GM18909 (cell line): ENCODE results near the gene PPP6R1.
"Not testable (repeated sequence)": the region's sequence is repeated elsewhere in the genome, so short reads cannot be mapped to it uniquely, and the experiment has no call there.

Source experiments
- ATAC-seq: cut with Tn5 transposase; IDR thresholded peaks from one replicate; pipeline ENCODE4 v1.9.1; 2021; ENCODE audit warnings: mild to moderate bottlenecking; ENCODE audit not compliant: unreplicated experiment, poor library complexity

PPP6R1 gene

DNA sequence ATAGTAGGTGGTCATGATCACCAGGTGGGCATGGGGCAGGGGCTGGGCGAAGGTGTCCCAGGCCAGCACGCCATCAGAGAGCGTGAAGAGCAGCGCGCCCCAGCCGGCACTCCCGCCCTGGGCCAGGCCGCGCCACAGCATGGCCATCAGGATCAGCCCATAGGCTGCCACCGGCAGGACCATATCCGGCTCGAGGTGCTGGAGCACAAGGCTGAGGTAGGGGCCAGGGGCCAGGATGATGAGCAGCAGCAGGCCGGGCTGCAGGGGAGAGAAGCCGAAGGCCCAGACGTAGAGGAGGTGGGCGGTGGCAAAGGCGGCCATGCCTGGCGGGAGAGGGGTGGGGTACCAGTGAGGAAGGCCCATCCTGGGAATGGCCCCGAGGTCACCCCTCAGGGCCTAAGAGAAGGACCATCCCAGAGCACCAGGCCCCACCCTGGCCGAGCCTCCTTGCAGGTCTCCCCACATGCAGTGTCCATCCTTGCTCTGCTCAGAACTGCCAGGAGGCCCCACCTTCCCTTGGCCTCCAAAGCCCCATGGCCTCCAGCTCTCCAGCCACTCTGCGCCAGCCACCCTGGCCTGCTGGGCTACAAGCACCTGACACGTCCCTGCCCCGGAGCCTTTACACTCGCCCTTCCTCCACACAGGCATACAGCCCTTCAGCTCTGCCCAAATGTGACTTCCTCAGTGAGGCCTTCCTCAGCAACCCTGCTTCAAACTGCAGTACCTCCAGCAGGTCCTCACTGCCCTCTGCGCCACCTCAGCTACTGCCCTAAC is 31.4 kb downstream of the PPP6R1 start:
- ATAC-seq: no peak

DNA sequence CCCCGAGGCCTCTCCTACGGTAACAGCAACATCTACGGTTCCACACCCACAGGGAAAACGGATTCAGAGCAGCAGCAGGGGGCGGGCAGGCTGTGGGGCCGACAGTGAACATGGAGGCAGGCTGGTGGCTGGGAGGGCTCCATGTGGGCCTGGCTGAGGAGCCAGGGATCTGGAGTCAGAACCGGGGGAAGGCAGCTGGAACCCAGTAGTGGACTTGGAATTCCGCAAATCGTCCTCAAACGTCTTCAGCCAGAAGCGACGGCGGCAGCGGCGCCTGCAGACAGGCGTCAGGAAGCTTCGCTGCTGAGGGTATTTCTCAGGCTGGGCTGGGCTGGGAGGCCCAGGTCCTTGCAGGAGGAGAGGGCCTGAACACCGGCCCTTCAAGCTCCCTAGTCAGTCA is 32.0 kb downstream of the PPP6R1 start:
- no peak for ATAC-seq

DNA sequence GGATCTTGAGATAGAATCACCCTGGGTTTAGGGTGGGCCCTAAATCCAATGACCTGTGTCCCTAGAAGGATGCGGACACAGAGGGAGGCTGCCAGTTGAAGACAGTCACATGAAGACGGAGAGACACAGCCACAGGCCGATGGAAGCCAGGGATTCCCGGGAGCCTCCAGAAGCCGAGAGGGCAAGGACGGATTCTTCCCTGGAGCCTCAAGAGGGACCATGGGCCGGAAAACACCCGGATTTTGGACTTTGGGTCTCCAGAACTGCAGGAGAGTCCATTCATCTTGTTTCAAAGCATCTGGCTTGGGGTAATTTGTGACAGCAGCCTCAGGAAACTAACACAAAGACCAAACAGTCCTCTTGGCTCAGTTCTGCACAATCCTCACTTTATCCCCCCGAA is 32.5 kb downstream of the PPP6R1 start:
- ATAC-seq: no peak

DNA sequence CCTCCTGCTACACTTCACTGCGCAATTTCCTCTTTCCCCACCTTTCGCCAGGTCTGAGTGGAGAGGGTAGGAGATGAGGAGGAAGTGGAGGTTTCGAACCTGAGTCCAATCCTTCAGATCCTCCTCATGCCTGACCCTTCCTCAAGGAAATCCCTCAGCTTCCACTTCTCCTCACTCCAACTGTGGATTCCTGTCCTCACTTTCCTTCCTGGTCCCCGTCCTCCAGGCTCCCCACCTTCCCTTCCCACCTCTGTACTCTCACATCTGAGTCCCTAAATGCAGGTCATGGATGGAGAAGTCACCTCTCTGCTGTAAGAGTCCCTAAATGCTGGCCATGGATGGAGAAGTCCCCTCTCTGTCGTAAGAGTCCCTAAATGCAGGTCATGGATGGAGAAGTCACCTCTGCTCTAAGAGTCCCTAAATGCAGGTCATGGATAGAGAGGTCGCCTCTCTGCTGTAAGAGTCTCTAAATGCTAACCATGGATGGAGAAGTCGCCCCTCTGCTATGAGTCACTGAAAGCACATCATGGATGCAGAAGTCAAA is 33.3 kb downstream of the PPP6R1 start:
- no peak for ATAC-seq

DNA sequence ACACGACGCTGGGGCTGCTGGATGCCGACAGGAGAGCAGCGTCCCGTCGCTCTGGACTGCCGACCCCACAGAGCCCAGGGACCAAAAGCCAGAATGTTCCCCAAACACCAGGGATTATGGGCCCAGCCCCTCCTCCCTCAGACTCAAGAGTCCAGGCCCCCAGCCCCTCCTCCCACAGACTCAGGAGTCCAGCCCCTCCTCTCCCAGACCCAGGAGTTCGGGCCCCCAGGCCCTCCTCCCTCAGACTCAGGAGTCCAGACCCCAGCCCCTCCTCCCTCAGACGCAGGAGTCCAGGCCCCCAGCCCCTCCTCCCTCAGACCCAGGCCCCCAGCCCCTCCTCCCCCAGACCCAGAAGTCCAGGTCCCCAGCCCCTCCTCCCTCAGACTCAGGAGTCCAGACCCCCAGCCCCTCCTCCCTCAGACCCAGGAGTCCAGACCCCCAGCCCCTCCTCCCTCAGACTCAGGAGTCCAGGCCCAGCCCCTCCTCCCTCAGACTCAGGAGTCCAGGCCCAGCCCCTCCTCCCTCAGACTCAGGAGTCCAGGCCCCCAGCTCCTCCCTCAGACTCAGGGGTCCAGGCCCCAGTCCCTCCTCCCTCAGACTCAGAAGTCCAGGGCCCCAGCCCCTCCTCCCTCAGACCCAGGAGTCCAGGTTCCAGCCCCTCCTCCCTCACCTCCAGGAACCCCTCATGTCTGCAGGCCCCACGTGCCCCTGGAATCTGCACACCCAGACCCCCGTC is 34.0 kb downstream of the PPP6R1 start:
- ATAC-seq: not testable (repeated sequence)

DNA sequence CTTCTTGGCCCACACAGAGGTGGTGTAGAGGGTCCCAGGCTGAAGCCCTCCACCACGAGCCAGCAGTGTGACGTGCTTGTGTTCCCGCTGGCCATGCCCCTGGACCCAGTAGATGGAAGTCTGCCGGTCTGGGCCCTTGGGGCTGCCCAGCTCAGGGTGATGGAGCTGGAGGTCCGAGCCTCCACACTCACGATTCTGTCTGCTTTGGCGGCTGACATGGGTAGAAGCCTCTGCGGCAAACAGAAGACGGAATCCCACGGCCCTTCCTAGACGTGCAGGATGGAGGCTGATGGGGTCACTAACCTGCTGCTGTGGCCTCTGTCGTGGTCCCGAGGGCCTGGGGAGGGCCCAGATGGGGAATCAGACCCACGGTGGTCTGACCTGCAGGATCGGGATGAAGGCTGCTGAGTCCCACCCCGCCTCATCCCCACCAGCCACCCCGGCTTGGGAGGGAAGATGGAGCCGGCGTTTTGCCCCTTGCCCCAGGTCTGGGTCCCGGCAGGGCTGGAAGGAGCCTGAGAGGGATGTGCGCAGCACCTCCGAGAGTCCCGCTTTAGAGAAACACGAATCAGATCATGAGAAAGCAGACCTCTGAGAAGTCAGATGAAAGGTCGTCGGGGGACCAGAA is 34.7 kb downstream of the PPP6R1 start:
- ATAC-seq: no peak

DNA sequence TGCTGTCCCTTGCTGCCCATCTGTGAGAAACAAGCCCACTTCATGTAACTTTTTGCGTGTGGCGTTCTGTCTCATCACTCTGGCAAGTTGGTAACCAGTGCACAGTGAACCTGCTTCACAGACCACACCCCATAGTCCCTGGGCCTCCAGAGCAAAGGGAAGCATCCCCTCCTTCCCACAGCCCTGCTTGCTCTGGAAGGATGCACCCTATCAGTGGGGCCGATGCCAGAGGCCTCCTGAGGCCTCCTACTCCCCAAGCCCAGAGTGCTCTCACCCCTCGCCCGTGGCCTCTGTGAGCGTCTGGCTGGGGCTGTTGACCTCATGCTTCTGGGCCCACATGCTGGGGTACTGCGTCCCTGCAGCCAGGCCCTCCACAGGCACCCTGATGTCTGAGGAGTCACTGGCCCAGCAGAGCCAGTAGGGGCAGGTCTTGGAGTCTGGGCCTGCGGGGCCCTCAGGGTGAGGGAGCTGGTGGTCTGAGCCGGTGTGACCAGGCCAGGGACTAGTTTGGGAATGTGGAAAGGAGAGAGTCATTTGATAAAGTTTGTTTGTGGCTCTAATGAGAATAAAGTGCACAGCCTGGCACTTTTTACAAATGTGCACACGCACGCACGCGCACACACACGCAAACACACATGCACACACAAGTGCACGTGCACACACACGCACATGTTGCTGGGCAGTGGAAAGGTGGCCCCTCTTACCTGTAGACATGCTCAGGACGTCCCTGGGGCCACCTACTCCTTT is 35.4 kb downstream of the PPP6R1 start:
- ATAC-seq: no peak

DNA sequence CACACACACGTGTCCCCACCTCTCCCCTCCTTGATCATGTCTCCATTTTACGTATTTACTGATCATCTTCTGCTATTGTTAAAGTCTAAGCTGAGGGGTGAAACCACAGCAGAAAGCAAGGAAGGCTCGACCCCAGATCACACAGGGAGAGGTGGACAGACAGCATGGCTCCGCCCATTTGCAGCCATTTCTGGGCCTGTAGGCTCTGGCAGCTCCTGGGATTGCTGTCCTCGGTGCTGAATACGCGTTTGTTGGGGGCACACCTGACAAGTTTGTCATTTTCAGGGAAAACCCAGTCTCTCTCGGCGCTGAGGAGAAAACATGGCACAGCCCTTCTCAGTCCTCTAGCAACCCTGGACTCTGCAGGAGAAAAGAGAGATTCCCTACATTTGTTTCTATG is 38.3 kb downstream of the PPP6R1 start:
- no peak for ATAC-seq

DNA sequence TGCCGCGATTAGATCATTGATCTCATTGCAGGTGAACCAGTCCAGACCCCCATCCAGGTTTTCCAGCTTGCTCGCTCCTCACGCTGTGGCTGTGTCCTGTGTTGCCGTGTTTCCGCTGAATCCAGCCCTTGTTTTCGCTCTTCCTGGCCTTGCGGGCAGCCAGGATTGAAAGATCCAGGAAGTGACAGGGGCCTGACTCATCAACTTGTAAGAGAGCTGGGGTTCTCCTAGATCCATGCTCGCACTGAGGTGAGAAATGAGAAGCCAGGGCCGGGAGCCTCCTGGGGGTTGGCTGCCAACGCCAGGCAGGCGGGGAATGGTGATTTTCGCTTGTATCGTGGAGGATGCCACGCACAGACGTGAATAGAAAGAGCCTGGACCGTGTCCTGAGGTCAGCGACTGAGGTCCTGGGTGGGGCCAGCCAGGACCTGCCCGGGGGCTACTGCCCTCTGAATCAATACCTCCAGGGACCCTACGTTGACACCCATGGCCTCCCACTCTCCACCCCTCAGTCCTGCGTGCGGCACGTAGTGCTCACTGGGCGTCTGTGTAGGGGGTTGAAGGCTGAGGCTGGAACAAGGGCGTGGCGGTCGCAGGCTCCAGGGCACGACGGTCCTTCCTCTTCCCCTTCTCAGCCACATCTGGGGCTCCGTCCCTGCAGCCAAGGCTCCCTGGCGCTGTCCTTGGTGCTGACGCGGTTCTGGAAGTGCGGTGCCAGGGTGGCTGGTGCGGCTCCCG is 42.2 kb downstream of the PPP6R1 start:
- ATAC-seq: no peak

DNA sequence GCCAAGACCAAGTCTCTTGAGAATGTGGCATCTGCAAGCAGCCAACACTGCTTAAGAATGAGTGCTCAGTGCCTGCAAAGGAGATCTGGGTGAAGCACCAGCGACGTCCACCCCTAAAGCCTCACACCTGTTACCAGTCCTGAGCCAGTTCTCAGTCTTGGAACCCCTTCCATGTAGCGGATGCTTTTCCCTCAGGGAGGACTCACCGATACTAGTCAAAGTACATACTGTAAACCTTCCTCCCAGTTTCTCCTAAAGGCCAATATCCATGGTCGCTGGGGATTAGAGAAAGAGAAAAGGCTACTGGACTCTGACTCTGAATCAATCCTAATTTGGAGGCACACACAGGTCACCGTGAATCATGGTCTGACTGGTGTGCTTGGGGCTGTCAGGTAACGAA is 45.3 kb downstream of the PPP6R1 start:
- ATAC-seq: no peak

DNA sequence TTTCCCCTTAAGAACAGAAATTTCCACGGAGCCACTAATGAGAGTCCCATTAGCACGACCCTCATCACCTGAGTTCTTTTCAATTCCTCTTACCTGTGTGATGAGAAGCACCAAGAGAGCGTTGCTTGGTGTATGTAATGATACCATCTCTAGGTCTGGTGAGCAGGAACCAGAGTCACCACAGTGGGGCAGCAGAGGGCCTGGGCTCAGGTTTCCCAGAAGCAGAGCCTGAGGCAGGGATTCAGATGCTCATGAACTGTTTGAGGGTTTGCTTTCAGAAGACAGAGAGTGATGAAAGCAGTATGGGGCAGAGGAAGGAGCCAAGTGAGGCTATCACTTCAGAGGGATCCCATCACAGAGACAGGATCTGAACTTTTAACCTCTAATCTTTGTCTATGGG is 46.4 kb downstream of the PPP6R1 start:
- no peak for ATAC-seq

DNA sequence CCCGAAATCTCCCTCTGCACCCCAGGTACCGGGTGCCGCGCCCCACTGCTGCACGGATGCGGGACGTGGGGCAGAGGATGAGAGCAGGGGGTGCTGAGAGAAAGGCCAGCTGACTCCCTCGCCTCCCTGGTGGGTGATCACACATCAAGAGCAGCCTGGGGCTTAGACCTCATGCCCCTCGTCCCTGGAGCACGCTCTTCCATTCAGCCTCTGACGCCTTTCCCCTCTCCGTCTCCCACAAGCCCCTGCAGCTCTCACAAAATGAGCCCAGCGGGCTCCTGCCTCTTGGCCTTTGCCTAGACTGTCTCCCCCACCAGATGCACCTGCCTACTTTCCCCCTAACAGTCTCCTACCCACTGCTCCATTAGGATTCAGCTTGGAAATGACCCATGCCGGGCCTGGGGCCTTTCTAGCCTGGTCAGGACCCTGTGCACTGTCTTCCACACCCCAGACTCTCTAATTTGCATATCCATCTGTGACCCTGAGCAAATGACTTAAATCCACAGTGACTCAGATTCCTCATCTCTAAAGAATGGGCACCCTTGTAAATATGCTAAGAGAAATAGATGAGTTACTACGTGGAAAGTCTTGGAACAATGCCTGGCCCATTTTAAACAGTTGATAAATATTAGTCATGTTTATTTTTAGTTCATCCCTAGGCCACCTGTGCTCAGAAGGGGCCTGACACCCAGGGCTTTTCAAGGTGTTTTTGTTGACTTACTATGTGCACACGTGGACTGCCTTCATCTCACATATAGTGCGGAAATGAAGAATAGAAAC is 48.9 kb downstream of the PPP6R1 start:
- no peak for ATAC-seq

DNA sequence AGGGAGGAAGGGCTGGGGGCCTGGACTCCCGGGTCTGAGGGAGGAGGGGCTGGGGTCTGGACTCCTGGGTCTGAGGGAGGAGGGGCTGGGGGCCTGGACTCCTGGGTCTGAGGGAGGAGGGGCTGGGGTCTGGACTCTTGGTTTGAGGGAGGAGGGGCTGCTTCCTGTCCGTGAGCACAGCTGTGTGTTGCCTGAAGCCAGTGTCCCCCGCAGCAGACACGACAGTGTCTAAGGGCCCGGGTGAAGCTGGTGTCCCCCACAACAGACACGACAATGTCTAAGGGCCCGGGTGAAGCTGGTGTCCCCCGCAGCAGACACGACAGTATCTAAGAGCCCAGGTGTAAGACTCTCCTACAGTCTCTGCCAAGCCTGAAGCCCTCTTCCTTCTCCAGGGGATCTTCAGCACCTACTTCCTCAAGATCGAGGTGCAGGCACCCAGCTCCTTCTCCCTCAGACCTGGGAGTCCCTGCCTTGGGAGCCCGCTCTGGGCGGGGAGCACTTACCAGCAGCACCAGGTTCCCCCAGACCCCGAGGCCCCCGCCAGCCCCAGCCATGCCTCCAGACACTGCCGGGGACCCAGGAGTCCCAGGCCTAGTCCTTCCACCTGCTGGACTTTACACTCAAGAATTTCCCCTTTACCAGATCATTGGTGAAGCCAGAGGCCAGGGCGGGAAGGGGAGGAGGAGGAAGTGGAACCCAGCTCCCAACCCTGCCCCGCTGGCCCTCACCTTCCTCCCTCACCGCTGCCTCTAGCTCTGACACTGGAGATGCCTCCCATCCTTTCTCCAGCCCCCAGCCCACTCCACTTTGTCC is 49.7 kb downstream of the PPP6R1 start, which contains the start of gene PTPRH:
TSS of gene PTPRH (minus strand) at position 622 of the 813 bp plus-strand sequence. CDS start at position 554, 68 bp downstream.
- ATAC-seq: no peak

DNA sequence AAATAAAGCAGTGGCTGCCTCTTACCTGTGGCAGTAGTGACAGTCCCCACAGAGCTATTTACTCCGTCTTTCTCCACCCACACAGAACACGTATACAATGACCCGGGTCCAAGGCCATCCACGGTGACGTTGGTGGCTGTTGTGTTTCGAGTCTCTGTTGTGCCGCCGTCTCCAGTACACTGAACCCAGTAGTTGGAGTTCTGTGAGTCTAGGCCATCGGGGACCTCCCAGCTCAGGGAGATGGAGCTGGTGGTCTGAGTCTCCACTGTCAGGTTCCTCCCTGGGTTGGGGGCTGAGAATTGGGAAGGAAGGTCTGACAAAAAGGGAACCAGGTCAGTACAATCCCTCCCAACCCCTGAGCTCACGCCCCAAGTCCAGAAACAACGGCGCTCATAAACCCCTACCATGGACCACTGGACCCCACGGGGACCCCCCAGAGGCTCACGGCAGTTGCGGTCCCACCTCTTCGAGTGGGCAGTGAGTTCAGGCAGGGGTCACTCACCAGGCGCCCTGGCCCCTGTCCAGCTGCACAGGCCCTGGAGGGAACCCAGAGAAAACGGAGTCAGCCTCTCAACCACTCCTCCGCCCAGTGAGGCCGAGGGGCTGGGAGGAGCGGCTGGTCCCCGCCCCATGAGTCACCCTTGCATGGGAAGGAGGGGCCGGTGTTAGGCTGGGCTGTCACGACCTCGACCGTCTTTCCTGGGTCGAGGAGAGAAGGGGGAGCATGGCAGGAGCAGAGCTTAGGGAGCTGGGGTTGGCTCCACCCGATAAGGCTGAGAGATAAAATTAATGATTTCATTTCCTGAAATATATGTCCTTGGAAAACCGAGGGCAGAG is 51.9 kb downstream of the PPP6R1 start:
- no peak for ATAC-seq

DNA sequence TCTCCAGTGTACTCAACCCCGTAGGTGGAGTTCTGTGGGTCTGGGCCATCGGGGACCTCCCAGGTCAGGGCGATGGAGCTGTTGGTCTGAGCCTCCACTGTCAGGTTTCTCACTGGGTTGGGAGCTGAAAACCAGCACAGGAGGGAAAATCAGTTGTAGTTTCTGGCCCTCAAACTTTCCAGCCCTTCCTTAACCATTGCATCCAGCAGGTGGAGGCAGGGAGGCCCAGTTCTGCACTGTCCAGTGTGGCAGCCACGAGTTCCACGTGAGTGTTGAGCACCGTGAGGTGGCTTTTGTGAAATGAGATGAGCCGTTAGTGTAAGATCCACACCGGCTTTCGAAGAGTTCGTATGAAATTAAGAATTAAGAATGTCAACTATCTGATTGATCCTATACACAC is 56.6 kb downstream of the PPP6R1 start:
- not testable (repeated sequence) for ATAC-seq

DNA sequence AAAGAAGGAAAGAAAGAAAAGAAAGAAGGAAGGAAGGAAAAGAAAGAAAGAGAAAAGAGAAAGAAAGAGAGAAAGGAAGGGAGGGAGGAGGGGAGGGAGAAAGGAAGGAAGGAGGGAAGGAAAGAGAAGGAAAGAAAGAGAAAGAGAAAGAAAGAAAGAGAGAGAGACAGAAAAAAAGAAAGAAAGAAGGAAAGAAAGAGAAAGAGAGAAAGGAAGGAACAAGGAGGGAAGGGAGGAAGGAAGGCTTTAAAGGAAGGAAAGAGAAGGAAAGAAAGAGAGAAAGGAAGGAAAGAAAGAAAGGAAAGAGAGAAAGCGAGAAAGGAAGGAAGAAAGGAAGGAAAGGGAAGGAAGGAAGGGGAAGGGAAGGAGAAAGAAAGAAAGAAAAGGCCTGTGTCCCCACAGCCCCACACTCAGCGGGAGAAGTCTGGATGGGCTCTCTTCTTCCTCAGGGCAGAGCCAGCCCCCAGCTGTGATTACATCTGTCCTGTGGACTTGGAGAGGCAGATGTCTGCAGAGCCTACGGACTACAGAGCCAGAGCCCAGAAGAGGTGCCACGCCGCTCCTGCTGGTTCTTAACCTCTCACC is 59.1 kb downstream of the PPP6R1 start:
- no peak for ATAC-seq

DNA sequence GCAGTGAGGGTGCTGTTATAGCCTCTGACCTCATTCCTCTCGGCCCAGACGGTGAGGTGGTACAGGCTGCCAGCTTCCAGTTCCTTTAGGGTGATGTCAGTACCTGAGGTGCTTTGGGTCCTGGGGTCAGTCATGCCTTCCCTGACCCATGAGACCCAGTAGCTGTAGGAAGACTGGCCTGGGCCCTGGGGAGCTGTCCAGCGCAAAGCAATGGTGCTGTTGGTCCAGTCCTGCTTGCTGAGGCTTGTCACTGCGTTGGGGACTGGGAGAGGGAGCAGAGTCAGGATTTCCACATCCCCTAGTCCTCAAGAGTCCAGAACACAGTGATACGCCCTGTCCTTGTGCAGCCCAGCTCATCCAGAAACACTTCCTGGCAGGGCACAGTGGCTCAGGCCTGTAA is 60.2 kb downstream of the PPP6R1 start:
- no peak for ATAC-seq
